Caco-2 (cell line): ENCODE results near the gene RPS6KA2. TPM values are rescaled to one million over a fixed set of nuclear protein-coding genes. Genes with fewer than 3 reads are reported as not detected.

Source experiments
- BruUV-seq: library from RNA; stranded (reverse); fragments of 400-500 nt; replicated peaks from 2 replicates; lab custom pipeline; 2021; lab: Mats Ljungman, UMichigan
- CTCF ChIA-PET: fragments of 300-600 bp; sonication (Branson Sonifier 250); formaldehyde crosslinking; loops from one replicate; lab custom pipeline; 2022; ENCODE audit warnings: antibody characterized with exemption; lab: Charles Lee
- POLR2A ChIA-PET: fragments of 300-600 bp; sonication (Branson Sonifier 250); formaldehyde crosslinking; loops from one replicate; lab custom pipeline; 2022; ENCODE audit warnings: antibody characterized with exemption; lab: Charles Lee
- DNase-seq, 2 experiments: peaks; one replicate each; pipeline versions ENCODE4 v3.0.0 to v3.0.0-alpha.2; 2020 to 2022
- H3K27me3 ChIP-seq: replicated peaks from 2 replicates; pipeline ENCODE4 v1.6.0; 2011; ENCODE audit warnings: low read length; ENCODE audit not compliant: control insufficient read depth, insufficient read depth
- H3K36me3 ChIP-seq: 2 replicates; pipeline ENCODE4 v1.5.1; 2011; ENCODE audit warnings: low read length; ENCODE audit not compliant: control insufficient read depth, insufficient read depth
- H3K4me1 ChIP-seq: fragments of 250-450 bp; sonication (Bioruptor Pico); 2 replicates; pipeline ENCODE4 v1.5.1; 2020; ENCODE audit warnings: mild to moderate bottlenecking
- H3K4me3 ChIP-seq: 2 replicates; pipeline ENCODE4 v1.5.1; 2011; ENCODE audit warnings: low read depth, mild to moderate bottlenecking, control low read depth, low read length
- H3K9me3 ChIP-seq: fragments of 250-450 bp; sonication (Bioruptor Pico); 2 replicates; pipeline ENCODE4 v1.5.1; 2020; ENCODE audit warnings: mild to moderate bottlenecking, moderate library complexity
- H3K27ac Mint-ChIP-seq: one replicate; pipeline ENCODE4 v1.8.0; 2022; ENCODE audit warnings: mixed read lengths; ENCODE audit not compliant: unreplicated experiment
- H3K27me3 Mint-ChIP-seq: one replicate; pipeline ENCODE4 v1.8.0; 2022; ENCODE audit warnings: mixed read lengths; ENCODE audit not compliant: insufficient read depth, unreplicated experiment
- H3K36me3 Mint-ChIP-seq: one replicate; pipeline ENCODE4 v1.8.0; 2022; ENCODE audit warnings: mild to moderate bottlenecking, mixed read lengths; ENCODE audit not compliant: insufficient read depth, unreplicated experiment
- H3K4me1 Mint-ChIP-seq: one replicate; pipeline ENCODE4 v1.8.0; 2022; ENCODE audit warnings: low read depth, mixed read lengths; ENCODE audit not compliant: unreplicated experiment
- H3K4me3 Mint-ChIP-seq: one replicate; pipeline ENCODE4 v1.8.0; 2022; ENCODE audit warnings: mild to moderate bottlenecking, moderate library complexity, mixed read lengths; ENCODE audit not compliant: unreplicated experiment
- H3K9me3 Mint-ChIP-seq: one replicate; pipeline ENCODE4 v1.8.0; 2022; ENCODE audit warnings: mixed read lengths; ENCODE audit not compliant: unreplicated experiment
- intact Hi-C: fragments of 100-400 bp; cut with micrococcal nuclease; formaldehyde crosslinking; loops from one replicate; pipeline ENCODE4 v1.10.0; 2022; ENCODE audit not compliant: unreplicated experiment
- total RNA-seq: library from RNA; stranded (reverse); gene quantifications from 2 replicates; pipeline ENCODE4 v1.2.3, GENCODE V29; 2022
- TF ChIP-seq, protein P1 (sequence below), 2 experiments: fragments of 200-600 bp in 1 of 2; IDR thresholded peaks; 1 replicate in 1 of 2; 2 replicates in 1 of 2; pipeline versions ENCODE4 v1.5.1 to v1.8.0; 2011 to 2022; ENCODE audit warnings: antibody characterized with exemption in 1 of 2, control low read depth in 1 of 2, inconsistent platforms in 1 of 2, low read depth in 1 of 2, low read length in 1 of 2, mild to moderate bottlenecking in 1 of 2, moderate library complexity in 1 of 2; ENCODE audit not compliant: insufficient read depth in 1 of 2, severe bottlenecking in 1 of 2, unreplicated experiment in 1 of 2

The RPS6KA2 gene
- total RNA-seq, 1 experiment from 2014 or later, result 5.6 TPM

GRCh38 chr6:166658115-166658791, 31.2 kb upstream of the RPS6KA2 start:
- Mint-ChIP-seq H3K27ac (no peak overlapping the region), H3K4me3 (no peak overlapping the region), H3K9me3 (no peaks in the 10 kb centered on the region), H3K4me1 (no peaks in the 10 kb centered on the region), H3K36me3 (no peaks in the 10 kb centered on the region), H3K27me3 (peaks cover 3% of the 10 kb centered on the region)
- ChIA-PET CTCF (no interaction called here), POLR2A (no interaction called here)
- intact Hi-C loops, result no loop called here
- TF ChIP-seq, protein P1, sequence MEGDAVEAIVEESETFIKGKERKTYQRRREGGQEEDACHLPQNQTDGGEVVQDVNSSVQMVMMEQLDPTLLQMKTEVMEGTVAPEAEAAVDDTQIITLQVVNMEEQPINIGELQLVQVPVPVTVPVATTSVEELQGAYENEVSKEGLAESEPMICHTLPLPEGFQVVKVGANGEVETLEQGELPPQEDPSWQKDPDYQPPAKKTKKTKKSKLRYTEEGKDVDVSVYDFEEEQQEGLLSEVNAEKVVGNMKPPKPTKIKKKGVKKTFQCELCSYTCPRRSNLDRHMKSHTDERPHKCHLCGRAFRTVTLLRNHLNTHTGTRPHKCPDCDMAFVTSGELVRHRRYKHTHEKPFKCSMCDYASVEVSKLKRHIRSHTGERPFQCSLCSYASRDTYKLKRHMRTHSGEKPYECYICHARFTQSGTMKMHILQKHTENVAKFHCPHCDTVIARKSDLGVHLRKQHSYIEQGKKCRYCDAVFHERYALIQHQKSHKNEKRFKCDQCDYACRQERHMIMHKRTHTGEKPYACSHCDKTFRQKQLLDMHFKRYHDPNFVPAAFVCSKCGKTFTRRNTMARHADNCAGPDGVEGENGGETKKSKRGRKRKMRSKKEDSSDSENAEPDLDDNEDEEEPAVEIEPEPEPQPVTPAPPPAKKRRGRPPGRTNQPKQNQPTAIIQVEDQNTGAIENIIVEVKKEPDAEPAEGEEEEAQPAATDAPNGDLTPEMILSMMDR (IDR thresholded peaks at IDR 0.05; ENCODE audit: insufficient read depth in 1 of 2, low read depth in 1 of 2, low read length in 1 of 2, severe bottlenecking in 1 of 2, unreplicated experiment in 1 of 2), result no peak
- H3K36me3 ChIP-seq, result no peaks in the 10 kb centered on the region
- H3K4me3 ChIP-seq, result no peak overlapping the region
- no peaks in the 10 kb centered on the region for H3K9me3 ChIP-seq
- no TSS peak for BruUV-seq
- H3K27me3 ChIP-seq, result no peaks in the 10 kb centered on the region
- no peak for DNase-seq
- no peaks in the 10 kb centered on the region for H3K4me1 ChIP-seq

- Histone ChIP-seq H3K27me3 (no peaks in the 10 kb centered on the region), H3K36me3 (no peaks in the 10 kb centered on the region), H3K4me1 (no peaks in the 10 kb centered on the region), H3K4me3 (no peak overlapping the region), H3K9me3 (no peaks in the 10 kb centered on the region)
- Mint-ChIP-seq H3K36me3 (no peaks in the 10 kb centered on the region), H3K9me3 (no peaks in the 10 kb centered on the region), H3K27me3 (peaks cover under 1% of the 10 kb centered on the region), H3K27ac (no peak overlapping the region), H3K4me1 (no peaks in the 10 kb centered on the region), H3K4me3 (no peak overlapping the region)
- no TSS peak for BruUV-seq
- ChIA-PET POLR2A (no interaction called here), CTCF (no interaction called here)
- intact Hi-C loops, result no loop called here
- TF ChIP-seq, protein P1 (IDR thresholded peaks at IDR 0.05; ENCODE audit: insufficient read depth in 1 of 2, low read depth in 1 of 2, low read length in 1 of 2, severe bottlenecking in 1 of 2, unreplicated experiment in 1 of 2), result no peak
- no peak for DNase-seq
These were observed 30.5 kb upstream of the RPS6KA2 start for GRCh38 chr6:166657531-166657930.

- H3K9me3 Mint-ChIP-seq, result no peaks in the 10 kb centered on the region
These were observed 29.4 kb upstream of the RPS6KA2 start for GRCh38 chr6:166656230-166657151.

More at GRCh38 chr6:166656230-166657151, 29.4 kb upstream of the RPS6KA2 start:
- no peaks in the 10 kb centered on the region for H3K4me1 ChIP-seq
- no peak overlapping the region for H3K27ac Mint-ChIP-seq
- TF ChIP-seq, protein P1 (IDR thresholded peaks at IDR 0.05; ENCODE audit: insufficient read depth in 1 of 2, low read depth in 1 of 2, low read length in 1 of 2, severe bottlenecking in 1 of 2, unreplicated experiment in 1 of 2), result no peak
- no TSS peak for BruUV-seq
- no peaks in the 10 kb centered on the region for H3K36me3 ChIP-seq
- no peak overlapping the region for H3K4me3 ChIP-seq
- no peaks in the 10 kb centered on the region for H3K4me1 Mint-ChIP-seq
- no peaks in the 10 kb centered on the region for H3K9me3 ChIP-seq
- no peak for DNase-seq
- H3K4me3 Mint-ChIP-seq, result no peak overlapping the region
- ChIA-PET CTCF (no interaction called here), POLR2A (no interaction called here)
- intact Hi-C loops, result no loop called here
- no peaks in the 10 kb centered on the region for H3K27me3 ChIP-seq
- no peaks in the 10 kb centered on the region for H3K36me3 Mint-ChIP-seq
- peaks cover 5% of the 10 kb centered on the region for H3K27me3 Mint-ChIP-seq
